Kidney epithelial cell (primary cell): ENCODE data around the gene INF2. TPM values are rescaled to one million over a fixed set of nuclear protein-coding genes. Genes with fewer than 3 reads are reported as not detected.

Source experiments
- DNase-seq: peaks from one replicate; pipeline ENCODE4 v3.0.0-alpha.2; 2010; ENCODE audit warnings: low read depth
- H3K27me3 ChIP-seq: 2 replicates; pipeline ENCODE4 v1.6.0; 2011; ENCODE audit warnings: low read length; ENCODE audit not compliant: control insufficient read depth, insufficient read depth
- H3K36me3 ChIP-seq: 2 replicates; pipeline ENCODE4 v1.5.1; 2011; ENCODE audit warnings: low read length; ENCODE audit not compliant: control insufficient read depth, insufficient read depth
- H3K4me3 ChIP-seq: 2 replicates; pipeline ENCODE4 v1.5.1; 2011; ENCODE audit warnings: low read depth, mild to moderate bottlenecking, control low read depth, low read length
- CTCF ChIP-seq: IDR thresholded peaks from 2 replicates; pipeline ENCODE4 v1.5.1; 2011; ENCODE audit warnings: mild to moderate bottlenecking, moderate library complexity, low read length, control low read depth, inconsistent platforms; ENCODE audit not compliant: insufficient read depth, poor library complexity, severe bottlenecking
- total RNA-seq: library from RNA; depleted of rRNA; stranded (reverse); fragments of >200 nt; gene quantifications from 2 replicates; pipeline ENCODE4 v1.2.3, GENCODE V29; 2015

Gene INF2
- total RNA-seq, 1 donor from 2014 or later = 109 TPM

DNA sequence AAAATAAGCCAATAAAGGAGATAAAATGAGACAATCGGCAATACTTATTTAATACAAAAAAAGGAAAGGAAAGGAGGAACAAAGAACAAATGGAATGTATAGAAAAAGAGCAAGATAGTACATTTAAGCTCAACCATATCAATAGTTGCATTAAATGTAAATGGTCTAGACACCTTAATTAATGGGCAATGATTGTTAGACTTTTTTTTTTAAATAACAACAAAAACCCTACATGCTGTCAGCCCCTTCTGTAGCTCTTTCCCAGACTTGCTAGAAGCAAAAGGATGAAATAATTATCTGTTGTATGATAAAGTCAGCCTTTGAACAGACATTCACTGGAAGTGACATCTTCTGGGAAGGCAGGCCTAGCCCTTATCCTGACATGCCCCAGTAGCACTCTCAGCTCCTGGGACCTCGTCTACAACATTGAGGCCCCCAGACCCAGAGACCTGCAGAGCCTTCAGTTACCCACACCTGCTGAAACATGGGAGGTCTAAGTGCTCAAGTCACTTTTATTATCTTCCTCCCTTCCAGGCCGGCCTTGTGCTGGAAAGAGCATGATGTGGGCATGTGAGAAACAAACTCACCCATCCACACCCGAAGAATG, 76.9 kb downstream of the INF2 start:
- H3K4me3 ChIP-seq = no peak overlapping the region
- H3K27me3 ChIP-seq = no peaks in the 10 kb centered on the region
- no peak for DNase-seq
- peaks cover 2% of the 10 kb centered on the region for H3K36me3 ChIP-seq
- TF ChIP-seq CTCF = no peak

DNA sequence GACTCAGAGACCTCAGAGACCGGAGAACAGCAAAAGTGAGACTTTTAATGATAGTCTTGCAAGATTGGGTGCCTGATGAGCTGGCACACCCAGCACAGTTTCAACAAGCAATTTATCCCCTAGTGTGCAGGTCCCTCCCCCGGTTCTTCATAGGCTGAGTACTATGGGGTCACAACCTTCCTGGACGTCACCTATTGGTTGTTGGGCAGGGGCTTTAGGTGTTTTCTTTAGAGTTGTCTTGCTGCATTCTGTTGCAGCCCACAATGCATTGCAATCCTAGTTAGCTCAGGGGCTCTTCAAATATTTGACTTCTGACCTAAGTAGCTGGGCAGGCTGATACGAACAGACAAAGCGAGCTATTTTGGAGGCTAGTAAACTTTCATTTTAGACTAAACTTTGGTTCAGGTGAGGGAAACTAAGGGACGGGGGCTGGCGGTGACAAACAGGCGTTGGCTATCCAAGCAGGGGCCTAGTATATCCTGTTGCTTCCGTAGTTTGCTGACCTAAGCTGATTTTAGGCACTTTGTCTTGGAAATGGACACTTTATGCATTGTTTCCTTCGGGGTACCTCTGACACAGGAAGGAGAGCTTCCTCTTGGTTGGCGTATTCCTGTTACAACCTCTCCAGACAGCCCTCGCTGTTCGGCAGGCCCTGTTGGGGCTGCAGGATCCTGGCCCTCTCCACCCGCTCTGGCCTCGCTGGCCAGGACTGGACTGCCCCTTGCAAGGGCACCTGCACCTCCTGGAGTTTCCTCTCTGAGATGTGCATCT, 77.6 kb downstream of the INF2 start:
- DNase-seq = no peak
- Histone ChIP-seq H3K36me3 (peaks cover 4% of the 10 kb centered on the region), H3K27me3 (no peaks in the 10 kb centered on the region), H3K4me3 (no peak overlapping the region)
- TF ChIP-seq CTCF = no peak

GRCh38 chr14:104767634-104767918, 78.2 kb downstream of the INF2 start:
- peaks cover 4% of the 10 kb centered on the region for H3K36me3 ChIP-seq
- no peak for TF ChIP-seq CTCF
- DNase-seq = no peak
- no peak overlapping the region for H3K4me3 ChIP-seq
- H3K27me3 ChIP-seq = no peaks in the 10 kb centered on the region

DNA sequence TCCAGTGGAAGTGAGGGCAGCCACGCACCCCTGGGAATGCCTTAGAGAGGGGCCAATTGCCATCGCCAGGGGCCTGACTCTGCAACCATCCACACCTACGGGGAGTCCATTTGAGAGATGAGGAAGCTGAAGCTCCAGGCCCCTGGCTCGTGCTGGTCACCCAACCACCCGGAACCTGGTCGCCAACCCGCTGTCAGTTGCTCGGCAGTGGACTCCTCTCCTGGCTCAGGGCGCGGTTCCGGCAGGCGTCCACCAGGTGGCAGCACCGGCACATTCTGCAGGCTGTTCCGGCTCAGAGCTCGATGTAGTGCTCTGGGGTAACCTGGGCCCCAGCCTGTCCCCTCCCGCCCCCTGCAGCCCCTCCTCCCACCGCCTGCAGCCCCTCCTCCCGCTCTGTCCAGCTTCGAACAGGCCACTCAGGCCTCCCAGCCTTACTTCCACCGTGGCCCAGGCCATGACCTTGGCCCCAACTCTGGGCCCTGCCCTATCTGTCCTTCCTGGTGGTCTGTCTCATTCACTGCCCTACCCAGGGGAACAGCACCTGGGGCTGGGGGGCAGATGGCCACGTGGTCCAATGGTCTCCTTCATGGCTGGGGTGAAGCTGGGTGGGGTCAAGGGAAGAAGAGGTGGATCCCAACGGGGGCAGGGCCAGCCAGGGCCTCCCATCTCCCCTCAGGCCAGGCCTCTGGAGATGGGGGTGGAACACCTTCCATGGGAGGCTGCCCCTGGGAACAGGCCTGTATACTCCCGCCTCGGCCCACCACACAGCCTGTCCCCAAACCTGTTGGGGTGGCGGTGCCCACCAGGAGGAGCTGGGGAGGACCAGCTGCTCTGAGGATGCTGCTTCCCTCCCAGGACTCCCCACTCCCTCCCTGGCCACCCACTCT, 79.3 kb downstream of the INF2 start:
- Histone ChIP-seq H3K36me3 (peaks cover 4% of the 10 kb centered on the region), H3K4me3 (no peak overlapping the region), H3K27me3 (no peaks in the 10 kb centered on the region)
- TF ChIP-seq CTCF = peak; percentile 95
- DNase-seq = peak; percentile 18

GRCh38 chr14:104769324-104770071, 80.1 kb downstream of the INF2 start:
- DNase-seq = no peak
- no peak for TF ChIP-seq CTCF
- H3K27me3 ChIP-seq = no peaks in the 10 kb centered on the region
- H3K36me3 ChIP-seq = peaks cover 4% of the 10 kb centered on the region
- no peak overlapping the region for H3K4me3 ChIP-seq
